Epithelial cell of esophagus (primary cell): ENCODE results near the gene CD274.

Experiments
- DNase-seq: peaks from one replicate; pipeline ENCODE4 v3.0.0; 2010; ENCODE audit warnings: low read depth
- H3K4me3 ChIP-seq: 2 replicates; pipeline ENCODE4 v1.5.1; 2011; ENCODE audit warnings: mild to moderate bottlenecking, low read length, control low read depth
- TF ChIP-seq, protein P1 (sequence below): IDR thresholded peaks from 2 replicates; pipeline ENCODE4 v1.5.1; 2011; ENCODE audit warnings: low read depth, mild to moderate bottlenecking, low read length, control low read depth, inconsistent platforms; ENCODE audit not compliant: insufficient read depth; ENCODE audit errors: missing control alignments

The CD274 gene

DNA sequence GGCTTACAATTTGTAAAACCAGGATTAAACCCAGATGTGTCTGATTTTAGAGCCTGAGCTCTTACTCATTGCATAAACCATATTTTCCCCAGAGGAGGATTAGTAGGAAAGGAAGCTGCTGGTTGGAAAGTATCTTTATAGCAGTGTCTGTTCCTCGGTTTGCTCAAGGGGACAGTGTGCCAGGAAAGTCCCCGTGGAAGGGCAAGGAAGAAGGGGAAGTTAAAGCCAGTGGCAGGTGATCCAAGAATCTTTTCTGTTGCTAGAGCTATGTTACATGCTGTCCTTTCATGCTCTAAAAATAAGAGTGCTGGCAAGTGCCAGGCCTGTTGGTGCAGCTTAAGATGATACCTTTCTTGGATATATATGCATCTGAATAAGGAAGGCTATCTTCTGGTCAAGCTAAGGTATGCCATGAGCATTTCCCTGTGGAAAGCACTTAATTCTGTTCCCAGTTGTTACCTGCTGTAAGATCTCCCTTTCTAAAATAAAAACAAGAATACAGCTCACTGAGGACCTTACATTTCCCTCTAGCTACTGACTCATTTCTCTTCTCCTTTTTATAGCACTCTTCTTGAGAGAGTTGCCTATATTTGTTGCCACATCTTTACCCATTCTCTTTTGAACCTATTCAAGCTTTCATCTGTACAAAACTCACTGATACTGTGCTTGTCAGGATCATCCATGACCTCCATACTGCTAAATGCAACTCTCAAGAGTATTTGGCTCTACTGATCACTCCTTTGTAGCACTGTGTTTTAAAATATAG lies 68.0 kb downstream of the CD274 start:
- TF ChIP-seq, protein P1, sequence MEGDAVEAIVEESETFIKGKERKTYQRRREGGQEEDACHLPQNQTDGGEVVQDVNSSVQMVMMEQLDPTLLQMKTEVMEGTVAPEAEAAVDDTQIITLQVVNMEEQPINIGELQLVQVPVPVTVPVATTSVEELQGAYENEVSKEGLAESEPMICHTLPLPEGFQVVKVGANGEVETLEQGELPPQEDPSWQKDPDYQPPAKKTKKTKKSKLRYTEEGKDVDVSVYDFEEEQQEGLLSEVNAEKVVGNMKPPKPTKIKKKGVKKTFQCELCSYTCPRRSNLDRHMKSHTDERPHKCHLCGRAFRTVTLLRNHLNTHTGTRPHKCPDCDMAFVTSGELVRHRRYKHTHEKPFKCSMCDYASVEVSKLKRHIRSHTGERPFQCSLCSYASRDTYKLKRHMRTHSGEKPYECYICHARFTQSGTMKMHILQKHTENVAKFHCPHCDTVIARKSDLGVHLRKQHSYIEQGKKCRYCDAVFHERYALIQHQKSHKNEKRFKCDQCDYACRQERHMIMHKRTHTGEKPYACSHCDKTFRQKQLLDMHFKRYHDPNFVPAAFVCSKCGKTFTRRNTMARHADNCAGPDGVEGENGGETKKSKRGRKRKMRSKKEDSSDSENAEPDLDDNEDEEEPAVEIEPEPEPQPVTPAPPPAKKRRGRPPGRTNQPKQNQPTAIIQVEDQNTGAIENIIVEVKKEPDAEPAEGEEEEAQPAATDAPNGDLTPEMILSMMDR: no peak
- no peak for DNase-seq
- no peak overlapping the region for H3K4me3 ChIP-seq

DNA sequence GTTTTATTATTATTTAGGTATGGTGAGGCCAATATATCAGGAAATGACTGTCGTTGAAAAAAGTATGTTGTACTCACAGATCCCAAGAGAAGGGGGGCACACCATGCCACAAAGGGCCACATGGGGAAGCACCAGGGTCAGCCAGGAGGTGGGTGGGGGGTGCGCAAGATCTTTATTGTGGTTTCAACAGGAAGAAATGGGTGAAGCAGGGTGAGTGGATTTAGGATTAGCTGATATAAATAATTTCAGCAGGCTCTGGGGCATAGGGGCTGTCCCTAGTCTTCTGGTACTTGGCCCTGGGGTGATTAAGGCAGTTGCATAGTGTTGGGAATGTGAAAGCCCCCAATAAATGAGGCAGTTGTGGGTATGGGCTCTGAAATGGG lies 68.6 kb downstream of the CD274 start:
- DNase-seq: no peak
- no peak overlapping the region for H3K4me3 ChIP-seq
- TF ChIP-seq, protein P1: no peak
